Endothelial cell of umbilical vein (primary cell): ENCODE results near the gene TAS2R39. TPM values are rescaled to one million over a fixed set of nuclear protein-coding genes. Genes with fewer than 3 reads are reported as not detected.

Experiments used
- BruUV-seq: library from RNA; stranded (reverse); fragments of 400-500 nt; replicated peaks from 2 replicates; lab custom pipeline; 2021; lab: Mats Ljungman, UMichigan
- CTCF ChIA-PET: fragments of 300-600, 350-600 bp; sonication (Branson Sonifier 250); formaldehyde crosslinking; loops from one replicate; lab custom pipeline; 2021; ENCODE audit warnings: antibody characterized with exemption, inconsistent platforms; lab: Charles Lee
- POLR2A ChIA-PET: fragments of 300-600, 350-600 bp; sonication (Branson Sonifier 250); formaldehyde crosslinking; loops from one replicate; lab custom pipeline; 2021; ENCODE audit warnings: antibody characterized with exemption, inconsistent platforms; lab: Charles Lee
- DNase-seq: peaks from one replicate; pipeline ENCODE4 v3.0.0-alpha.2; 2011; ENCODE audit warnings: low read depth, low spot score
- FAIRE-seq: peaks from 2 replicates; lab custom pipeline; 2011; peaks lifted over from hg19 to GRCh38; lab: Jason Lieb, UNC
- H2AFZ ChIP-seq: 2 replicates; pipeline ENCODE4 v1.6.0; 2012; ENCODE audit warnings: low read depth, low read length, control low read depth, inconsistent platforms
- H3K27ac ChIP-seq: 2 replicates; pipeline ENCODE4 v1.5.1; 2011; ENCODE audit warnings: low read depth, mild to moderate bottlenecking, control low read depth, low read length, moderate library complexity; ENCODE audit not compliant: insufficient read depth
- H3K27me3 ChIP-seq, 2 experiments: 2 replicates each; pipeline versions ENCODE4 v1.6.0 to v1.6.1; 2011; ENCODE audit warnings: low read length in 2 of 2, mixed read lengths in 1 of 2; ENCODE audit not compliant: control insufficient read depth in 2 of 2, insufficient read depth in 2 of 2
- H3K36me3 ChIP-seq, 2 experiments: 2 replicates in 1 of 2; 3 replicates in 1 of 2; pipeline ENCODE4 v1.5.1; 2011; ENCODE audit warnings: low read length in 2 of 2, mild to moderate bottlenecking in 1 of 2, moderate library complexity in 1 of 2; ENCODE audit not compliant: control insufficient read depth in 2 of 2, insufficient read depth in 2 of 2; ENCODE audit errors: extremely low read depth in 1 of 2
- H3K4me1 ChIP-seq: 3 replicates; pipeline ENCODE4 v1.5.1; 2011; ENCODE audit warnings: mild to moderate bottlenecking, low read length; ENCODE audit not compliant: control insufficient read depth, insufficient read depth; ENCODE audit errors: extremely low read depth
- H3K4me2 ChIP-seq: 2 replicates; pipeline ENCODE4 v1.6.1; 2011; ENCODE audit warnings: low read length, control low read depth, mixed read lengths; ENCODE audit not compliant: insufficient read depth
- H3K4me3 ChIP-seq, 3 experiments: fragments of 200-600 bp in 1 of 3; sonication (generic), shearing (Covaris generic) in 1 of 3; replicated peaks in 1 of 3; 2 replicates each; pipeline ENCODE4 v1.5.1; 2011 to 2016; ENCODE audit warnings: control low read depth in 3 of 3, low read length in 3 of 3, mild to moderate bottlenecking in 2 of 3, inconsistent platforms in 1 of 3, low read depth in 1 of 3, moderate library complexity in 1 of 3; ENCODE audit not compliant: insufficient read depth in 1 of 3
- H3K79me2 ChIP-seq: 2 replicates; pipeline ENCODE4 v1.6.0; 2012; ENCODE audit warnings: low read length, inconsistent platforms; ENCODE audit not compliant: control insufficient read depth, insufficient read depth
- H3K9ac ChIP-seq: replicated peaks from 2 replicates; pipeline ENCODE3; 2011; ENCODE audit warnings: low read length, control low read depth; ENCODE audit not compliant: insufficient read depth; ENCODE audit errors: extremely low read depth
- H3K9me1 ChIP-seq: replicated peaks from 3 replicates; pipeline ENCODE4 v1.6.0; 2011; ENCODE audit warnings: mild to moderate bottlenecking, low read length; ENCODE audit not compliant: control insufficient read depth, insufficient read depth; ENCODE audit errors: extremely low read depth
- H3K9me3 ChIP-seq: replicated peaks from 2 replicates; pipeline ENCODE4 v1.5.1; 2012; ENCODE audit warnings: low read length, inconsistent platforms; ENCODE audit not compliant: control insufficient read depth, insufficient read depth
- H4K20me1 ChIP-seq: replicated peaks from 2 replicates; pipeline ENCODE3; 2011; ENCODE audit warnings: mild to moderate bottlenecking, low read length; ENCODE audit not compliant: control insufficient read depth, insufficient read depth; ENCODE audit errors: extremely low read depth
- EZH2 ChIP-seq: IDR thresholded peaks from 2 replicates; pipeline ENCODE4 v1.6.1; 2012; ENCODE audit warnings: borderline replicate concordance, low read depth, mild to moderate bottlenecking, moderate library complexity, low read length, inconsistent platforms; ENCODE audit not compliant: severe bottlenecking
- FOS ChIP-seq: IDR thresholded peaks from 2 replicates; pipeline ENCODE4 v1.6.1; 2011; ENCODE audit warnings: mild to moderate bottlenecking, low read length, moderate library complexity, borderline replicate concordance; ENCODE audit not compliant: insufficient read depth
- GATA2 ChIP-seq: IDR thresholded peaks from 2 replicates; pipeline ENCODE4 v1.7.0; 2011; ENCODE audit warnings: low read depth, mild to moderate bottlenecking, moderate library complexity, mixed read lengths, low read length; ENCODE audit not compliant: insufficient read length, insufficient read depth
- JUN ChIP-seq: IDR thresholded peaks from 2 replicates; pipeline ENCODE4 v1.6.1; 2011; ENCODE audit warnings: borderline replicate concordance, low read depth; ENCODE audit not compliant: insufficient read length, insufficient read depth
- MYC ChIP-seq: IDR thresholded peaks from one replicate; pipeline ENCODE4 v1.6.1; 2011; ENCODE audit warnings: mild to moderate bottlenecking, low read depth, low read length
- POLR2A ChIP-seq: IDR thresholded peaks from 2 replicates; pipeline ENCODE4 v1.6.1; 2012; ENCODE audit warnings: low read depth, mild to moderate bottlenecking, control low read depth, low read length
- POLR2AphosphoS5 ChIP-seq: IDR thresholded peaks from 2 replicates; pipeline ENCODE4 v1.6.1; 2012; ENCODE audit warnings: low read depth, mild to moderate bottlenecking, control low read depth, low read length, moderate library complexity; ENCODE audit not compliant: insufficient read depth
- dilution Hi-C: fragments of 300-500 bp; cut with MboI; formaldehyde crosslinking; loops from one replicate; pipeline ENCODE4 v1.15.0; 2019; ENCODE audit warnings: low sequenced_read_pairs; ENCODE audit not compliant: extremely low pct_ligation_motif_present
- intact Hi-C: fragments of 100-400 bp; cut with micrococcal nuclease; formaldehyde crosslinking; loops from one replicate; pipeline ENCODE4 v1.10.0; 2022
- polyA plus RNA-seq, 4 experiments: library from polyadenylated mRNA; depleted of rRNA in 3 of 4; stranded (reverse) in 3 of 4; unstranded in 1 of 4; fragments of >200 nt; gene quantifications; 2 replicates each; pipeline versions ENCODE4 v1.2.1 to v1.2.3, GENCODE V29; 2011 to 2012; ENCODE audit warnings: missing spikeins in 1 of 4
- total RNA-seq: library from RNA; stranded (reverse); gene quantifications from 2 replicates; pipeline ENCODE4 v1.2.3, GENCODE V29; 2021
- TF ChIP-seq, protein P1 (sequence below), 2 donors: IDR thresholded peaks; 1 replicate in 1 of 2; 2 replicates in 1 of 2; pipeline ENCODE4 v1.5.1; 2011; ENCODE audit warnings: low read length in 2 of 2, mild to moderate bottlenecking in 2 of 2, moderate library complexity in 2 of 2, control low read depth in 1 of 2, inconsistent platforms in 1 of 2, low read depth in 1 of 2; ENCODE audit not compliant: insufficient read depth in 1 of 2; ENCODE audit errors: extremely low read depth in 1 of 2
- TF ChIP-seq, protein P2 (sequence below): IDR thresholded peaks from 2 replicates; pipeline ENCODE4 v1.6.1; 2011; ENCODE audit not compliant: insufficient read depth, insufficient read length

TAS2R39 gene
- total and polyA plus RNA-seq, 2 donors (not counting 3 experiments of a cell fraction or from before 2014, with no cell fraction given) = not detected

DNA sequence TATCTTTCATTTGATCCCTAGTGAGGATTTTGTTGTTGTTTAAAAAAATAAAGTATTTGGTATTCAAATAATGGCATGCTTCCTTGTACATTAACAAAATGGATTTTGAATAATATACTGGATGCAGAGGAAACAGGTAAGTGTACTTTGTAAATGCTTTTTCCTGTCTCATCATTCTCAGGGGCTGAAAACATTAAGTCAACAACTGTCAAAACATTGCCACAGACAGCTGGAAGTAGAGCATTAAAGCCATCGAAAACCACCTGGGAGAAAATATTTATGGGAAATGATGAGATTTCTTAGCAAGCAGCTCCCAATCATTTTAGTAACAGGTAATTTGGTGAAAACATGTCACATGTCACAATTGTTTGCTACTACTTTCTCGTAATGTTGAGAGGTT, 10.7 kb downstream of the TAS2R39 start:
- BruUV-seq = no TSS peak
- Histone ChIP-seq H3K79me2 (no peaks in the 10 kb centered on the region), H3K9ac (no peak overlapping the region), H3K4me1 (no peaks in the 10 kb centered on the region), H3K36me3 (no peaks in the 10 kb centered on the region), H4K20me1 (no peaks in the 10 kb centered on the region), H3K27me3 (no peaks in the 10 kb centered on the region), H3K4me2 (no peak overlapping the region), H2AFZ (no peak overlapping the region), H3K4me3 (no peak overlapping the region), H3K27ac (no peak overlapping the region), H3K9me1 (no peaks in the 10 kb centered on the region), H3K9me3 (no peaks in the 10 kb centered on the region)
- TF ChIP-seq MYC = no peak
- TF ChIP-seq, protein P1, sequence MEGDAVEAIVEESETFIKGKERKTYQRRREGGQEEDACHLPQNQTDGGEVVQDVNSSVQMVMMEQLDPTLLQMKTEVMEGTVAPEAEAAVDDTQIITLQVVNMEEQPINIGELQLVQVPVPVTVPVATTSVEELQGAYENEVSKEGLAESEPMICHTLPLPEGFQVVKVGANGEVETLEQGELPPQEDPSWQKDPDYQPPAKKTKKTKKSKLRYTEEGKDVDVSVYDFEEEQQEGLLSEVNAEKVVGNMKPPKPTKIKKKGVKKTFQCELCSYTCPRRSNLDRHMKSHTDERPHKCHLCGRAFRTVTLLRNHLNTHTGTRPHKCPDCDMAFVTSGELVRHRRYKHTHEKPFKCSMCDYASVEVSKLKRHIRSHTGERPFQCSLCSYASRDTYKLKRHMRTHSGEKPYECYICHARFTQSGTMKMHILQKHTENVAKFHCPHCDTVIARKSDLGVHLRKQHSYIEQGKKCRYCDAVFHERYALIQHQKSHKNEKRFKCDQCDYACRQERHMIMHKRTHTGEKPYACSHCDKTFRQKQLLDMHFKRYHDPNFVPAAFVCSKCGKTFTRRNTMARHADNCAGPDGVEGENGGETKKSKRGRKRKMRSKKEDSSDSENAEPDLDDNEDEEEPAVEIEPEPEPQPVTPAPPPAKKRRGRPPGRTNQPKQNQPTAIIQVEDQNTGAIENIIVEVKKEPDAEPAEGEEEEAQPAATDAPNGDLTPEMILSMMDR (IDR thresholded peaks at IDR 0.05; ENCODE audit: extremely low read depth in 1 of 2, insufficient read depth in 1 of 2, low read depth in 1 of 2, low read length in 2 of 2) = no peak
- no peak for TF ChIP-seq GATA2
- TF ChIP-seq, protein P2, sequence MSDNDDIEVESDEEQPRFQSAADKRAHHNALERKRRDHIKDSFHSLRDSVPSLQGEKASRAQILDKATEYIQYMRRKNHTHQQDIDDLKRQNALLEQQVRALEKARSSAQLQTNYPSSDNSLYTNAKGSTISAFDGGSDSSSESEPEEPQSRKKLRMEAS = no peak
- TF ChIP-seq POLR2A = no peak
- no peak for TF ChIP-seq JUN
- no peak for TF ChIP-seq FOS
- TF ChIP-seq EZH2 = no peak
- TF ChIP-seq POLR2AphosphoS5 = no peak
- intact Hi-C loops = no loop called here
- FAIRE-seq (no peak), DNase-seq (no peak)
- CTCF ChIA-PET = no interaction called here
- dilution Hi-C loops = no loop called here
- POLR2A ChIA-PET = no interaction called here
